ENCODE measurements around the gene CRAMP1. TPM values are rescaled to one million over a fixed set of nuclear protein-coding genes. Genes with fewer than 3 reads are reported as not detected.

The CRAMP1 gene
- total and polyA plus RNA-seq, 2 experiments from 2014 or later: 2.2 to 6.3 TPM

DNA sequence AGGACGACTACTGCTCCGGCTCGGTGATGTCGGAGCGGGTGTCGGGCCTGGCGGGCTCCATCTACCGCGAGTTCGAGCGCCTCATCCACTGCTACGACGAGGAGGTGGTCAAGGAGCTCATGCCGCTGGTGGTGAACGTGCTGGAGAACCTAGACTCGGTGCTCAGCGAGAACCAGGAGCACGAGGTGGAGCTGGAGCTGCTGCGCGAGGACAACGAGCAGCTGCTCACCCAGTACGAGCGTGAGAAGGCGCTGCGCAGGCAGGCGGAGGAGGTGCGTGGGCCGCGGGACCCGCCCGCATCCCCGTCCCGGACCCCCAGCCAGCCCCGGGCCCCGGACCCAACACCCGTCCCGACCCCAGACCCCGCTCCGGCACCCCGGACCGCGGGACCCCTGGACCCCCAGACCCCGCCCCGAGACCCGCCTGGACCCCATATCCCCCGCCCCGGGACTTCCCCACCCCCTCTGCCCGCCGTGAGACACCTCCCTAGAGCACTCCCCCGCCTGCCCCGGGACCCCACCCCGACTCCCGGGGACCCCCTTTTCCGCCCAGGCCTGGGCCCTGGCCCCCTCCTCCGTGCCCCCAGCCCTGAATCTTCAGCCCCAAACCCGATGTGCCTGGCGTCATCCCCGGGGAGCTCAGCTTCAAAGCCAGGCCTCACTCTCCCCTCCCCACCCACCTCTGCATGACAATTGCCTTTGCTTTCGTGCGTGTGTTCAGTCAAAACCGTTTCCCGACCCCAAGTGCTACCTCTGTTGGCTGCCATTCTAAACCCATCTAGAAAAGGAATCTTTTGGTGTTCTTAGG lies 94.4 kb downstream of the CRAMP1 start:
- H3K27me3 ChIP-seq (replicated peaks; ENCODE audit: insufficient read depth): no peaks in the 10 kb centered on the region
- peaks cover 54% of the 10 kb centered on the region for H3K79me2 ChIP-seq (ENCODE audit: insufficient read depth)
- peaks cover 30% of the 10 kb centered on the region for H3F3A ChIP-seq (ENCODE audit: insufficient read depth)
- peak overlapping the region; percentile 95 for H3K9ac ChIP-seq
- peaks cover 26% of the 10 kb centered on the region for H3K4me1 ChIP-seq (ENCODE audit: insufficient read depth)
- TF ChIP-seq EZH2phosphoT487 (IDR thresholded peaks at IDR 0.05; ENCODE audit: insufficient read depth, low read depth): no peak
- peak overlapping the region; percentile 86 for H3K27ac ChIP-seq
- peaks cover 3% of the 10 kb centered on the region for H4K20me1 ChIP-seq (ENCODE audit: insufficient read depth)
- no peaks in the 10 kb centered on the region for H3K9me3 ChIP-seq (ENCODE audit: low read depth)
- H3K9me2 ChIP-seq (ENCODE audit: insufficient read depth): no peaks in the 10 kb centered on the region
- peak; percentile 73 for DNase-seq
- no peaks in the 10 kb centered on the region for H3K36me3 ChIP-seq (ENCODE audit: low read depth)
- peak overlapping the region; percentile 99 for H3K4me2 ChIP-seq (ENCODE audit: unreplicated experiment)
- H2AFZ ChIP-seq: peak overlapping the region; percentile 76
- peak overlapping the region; percentile 97 for H3K4me3 ChIP-seq
- in situ Hi-C loops (cut with MboI): no loop called here
- WGBS, 2 experiments (ENCODE audit: low coverage in 1 of 2, low lambda C conversion rate in 2 of 2, missing lambda C conversion rate in 2 of 2): 1 to 4% methylated on average over 24 to 42 of the region's 62 CpGs

DNA sequence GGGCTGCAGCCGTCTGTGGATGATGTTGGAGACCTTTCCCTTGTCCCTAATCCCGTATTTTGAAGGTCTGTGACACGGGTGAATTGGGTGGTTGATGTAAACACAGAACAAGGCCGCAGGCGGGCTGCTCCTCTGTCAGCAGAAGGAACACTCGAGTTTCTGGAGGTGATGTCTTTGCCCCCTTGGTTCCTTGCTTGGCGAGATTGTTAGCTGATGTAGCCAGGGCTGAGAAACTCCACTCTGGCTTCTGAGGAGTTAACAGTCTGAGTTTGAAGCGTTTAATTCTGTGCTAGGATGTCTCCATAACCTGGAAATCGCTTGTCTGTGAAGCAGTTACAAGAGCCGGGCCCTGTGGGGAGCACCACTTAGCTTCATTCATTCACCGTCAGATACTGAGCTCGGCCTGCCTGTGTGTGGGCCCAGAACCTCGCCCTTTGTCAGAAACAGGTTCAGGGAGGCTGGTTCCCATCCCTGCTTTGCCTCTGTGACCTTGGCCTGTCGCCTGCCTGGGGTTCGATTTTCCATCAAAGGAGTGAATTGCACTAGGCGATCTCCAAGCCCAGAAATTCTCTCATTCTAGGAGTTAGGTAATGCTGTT lies 95.1 kb downstream of the CRAMP1 start:
- H2AFZ ChIP-seq: peak overlapping the region; percentile 17; the same call in 1 of the 2 replicates
- WGBS, 2 experiments (ENCODE audit: low coverage in 1 of 2, low lambda C conversion rate in 2 of 2, missing lambda C conversion rate in 2 of 2): 7 to 9% methylated on average over 16 of the region's 16 CpGs

DNA sequence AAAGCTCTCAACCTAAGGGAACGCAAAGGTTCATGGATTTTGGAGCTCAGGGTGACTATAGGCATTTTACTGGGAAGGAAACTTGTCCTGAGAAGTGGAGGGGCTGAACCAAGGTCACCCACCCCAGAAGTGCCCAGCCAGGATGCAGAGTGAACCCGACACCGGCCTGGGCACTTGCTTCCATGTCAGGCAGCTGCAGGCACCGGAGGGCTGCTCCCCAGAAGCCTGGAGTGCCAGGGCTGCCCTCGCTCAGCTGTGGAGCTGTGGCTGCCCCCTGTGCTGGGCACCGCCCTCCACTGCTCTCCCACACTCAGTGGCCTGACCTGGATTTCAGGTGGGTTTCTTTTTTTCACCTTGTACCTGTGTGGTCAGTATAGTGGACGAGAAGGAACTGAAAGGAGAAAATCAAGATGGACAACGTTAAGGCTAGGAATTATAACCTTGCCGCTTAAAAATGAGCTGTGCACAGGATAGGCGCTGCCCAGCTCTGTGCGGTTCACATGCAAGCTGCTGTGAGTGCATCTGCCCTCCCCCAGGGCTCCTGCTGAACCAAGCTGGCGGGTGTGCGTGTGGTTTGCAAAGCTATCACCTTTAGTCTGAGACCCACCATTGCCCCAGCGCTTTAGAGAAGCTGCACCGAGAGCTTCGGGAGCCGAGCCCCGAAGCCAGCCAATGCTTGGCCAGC lies 96.1 kb downstream of the CRAMP1 start:
- in situ Hi-C loops (cut with MboI): no loop called here
- Histone ChIP-seq H3K4me1 (ENCODE audit: insufficient read depth) (peaks cover 26% of the 10 kb centered on the region), H3K27ac (peak overlapping the region; percentile 86), H3K9me2 (ENCODE audit: insufficient read depth) (no peaks in the 10 kb centered on the region), H3K36me3 (ENCODE audit: low read depth) (no peaks in the 10 kb centered on the region), H3K4me2 (ENCODE audit: unreplicated experiment) (peak overlapping the region; percentile 99), H3K79me2 (ENCODE audit: insufficient read depth) (peaks cover 70% of the 10 kb centered on the region), H3K4me3 (peak overlapping the region; percentile 97), H4K20me1 (ENCODE audit: insufficient read depth) (peaks cover 3% of the 10 kb centered on the region), H2AFZ (no peak overlapping the region), H3F3A (ENCODE audit: insufficient read depth) (peaks cover 30% of the 10 kb centered on the region), H3K9ac (peak overlapping the region; percentile 95), H3K27me3 (replicated peaks; ENCODE audit: insufficient read depth) (no peaks in the 10 kb centered on the region), H3K9me3 (ENCODE audit: low read depth) (no peaks in the 10 kb centered on the region)
- WGBS, 2 experiments (ENCODE audit: low coverage in 1 of 2, low lambda C conversion rate in 2 of 2, missing lambda C conversion rate in 2 of 2): 59% methylated on average over 18 of the region's 18 CpGs
- DNase-seq: no peak
- TF ChIP-seq EZH2phosphoT487 (IDR thresholded peaks at IDR 0.05; ENCODE audit: insufficient read depth, low read depth) (no peak), EZH2 (IDR thresholded peaks at IDR 0.05; ENCODE audit: insufficient read depth, poor library complexity, severe bottlenecking) (no peak)

More for the DNA sequence above, 95.1 kb downstream of the CRAMP1 start:
- no peaks in the 10 kb centered on the region for H3K36me3 ChIP-seq (ENCODE audit: low read depth)
- H3F3A ChIP-seq (ENCODE audit: insufficient read depth): peaks cover 30% of the 10 kb centered on the region
- no peaks in the 10 kb centered on the region for H3K9me2 ChIP-seq (ENCODE audit: insufficient read depth)
- no peaks in the 10 kb centered on the region for H3K9me3 ChIP-seq (ENCODE audit: low read depth)
- TF ChIP-seq EZH2 (IDR thresholded peaks at IDR 0.05; ENCODE audit: insufficient read depth, poor library complexity, severe bottlenecking): no peak
- no peak for TF ChIP-seq EZH2phosphoT487 (IDR thresholded peaks at IDR 0.05; ENCODE audit: insufficient read depth, low read depth)
- peak overlapping the region; percentile 86 for H3K27ac ChIP-seq
- H3K4me2 ChIP-seq (ENCODE audit: unreplicated experiment): peak overlapping the region; percentile 99
- H3K4me3 ChIP-seq: peak overlapping the region; percentile 97
- H3K4me1 ChIP-seq (ENCODE audit: insufficient read depth): peaks cover 26% of the 10 kb centered on the region
- in situ Hi-C loops (cut with MboI): no loop called here
- H3K79me2 ChIP-seq (ENCODE audit: insufficient read depth): peaks cover 61% of the 10 kb centered on the region
- no peaks in the 10 kb centered on the region for H3K27me3 ChIP-seq (replicated peaks; ENCODE audit: insufficient read depth)
- peak; percentile 77 for DNase-seq
- peak overlapping the region; percentile 95 for H3K9ac ChIP-seq
- peaks cover 3% of the 10 kb centered on the region for H4K20me1 ChIP-seq (ENCODE audit: insufficient read depth)

DNA sequence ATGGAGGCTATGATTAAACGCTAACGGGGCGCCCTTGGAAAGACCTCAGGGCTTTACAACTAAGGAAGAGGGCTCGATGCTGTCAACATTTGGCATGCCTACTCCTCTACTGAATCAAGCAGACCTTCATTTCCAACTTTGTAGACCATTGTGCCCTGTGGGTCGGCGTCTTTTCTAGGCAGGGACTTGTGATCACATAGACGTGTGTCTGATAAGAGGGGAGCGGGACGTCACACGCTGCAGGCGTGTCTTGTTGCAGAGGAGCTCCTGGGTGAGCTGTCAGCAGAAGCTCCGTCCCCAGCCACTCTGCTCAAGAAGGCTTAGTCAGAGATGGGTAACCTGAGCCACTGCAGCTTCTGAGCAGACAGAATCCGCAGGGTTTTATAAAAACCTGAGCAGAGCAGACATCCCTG lies 96.6 kb downstream of the CRAMP1 start:
- peak; percentile 83 for DNase-seq
- H3F3A ChIP-seq (ENCODE audit: insufficient read depth): peaks cover 30% of the 10 kb centered on the region
- peak overlapping the region; percentile 86 for H3K27ac ChIP-seq
- H3K9ac ChIP-seq: peak overlapping the region; percentile 95
- peaks cover 6% of the 10 kb centered on the region for H4K20me1 ChIP-seq (ENCODE audit: insufficient read depth)
- WGBS, 2 experiments (ENCODE audit: low coverage in 1 of 2, low lambda C conversion rate in 2 of 2, missing lambda C conversion rate in 2 of 2): 47 to 52% methylated on average over 13 of the region's 13 CpGs
- no peak overlapping the region for H2AFZ ChIP-seq
- peaks cover 26% of the 10 kb centered on the region for H3K4me1 ChIP-seq (ENCODE audit: insufficient read depth)
- H3K36me3 ChIP-seq (ENCODE audit: low read depth): no peaks in the 10 kb centered on the region
- in situ Hi-C loops (cut with MboI): no loop called here
- H3K9me3 ChIP-seq (ENCODE audit: low read depth): no peaks in the 10 kb centered on the region
- H3K27me3 ChIP-seq (replicated peaks; ENCODE audit: insufficient read depth): no peaks in the 10 kb centered on the region
- TF ChIP-seq EZH2phosphoT487 (IDR thresholded peaks at IDR 0.05; ENCODE audit: insufficient read depth, low read depth): no peak
- no peak for TF ChIP-seq EZH2 (IDR thresholded peaks at IDR 0.05; ENCODE audit: insufficient read depth, poor library complexity, severe bottlenecking)
- peak overlapping the region; percentile 99 for H3K4me2 ChIP-seq (ENCODE audit: unreplicated experiment)
- peak overlapping the region; percentile 97 for H3K4me3 ChIP-seq
- H3K79me2 ChIP-seq (ENCODE audit: insufficient read depth): peaks cover 76% of the 10 kb centered on the region
- H3K9me2 ChIP-seq (ENCODE audit: insufficient read depth): no peaks in the 10 kb centered on the region

Measured in GM23248 (cell line).